ENCODE data around the gene CCL22.

- TF ChIP-seq CTCF (IDR thresholded peaks at IDR 0.05) (no peak), POLR2AphosphoS5 (IDR thresholded peaks at IDR 0.05) (no peak)
Measured at GRCh38 chr16:57409870-57410587, 51.4 kb downstream of the CCL22 start.

All from esophagus muscularis mucosa (tissue), 3 donors.